ENCODE results near the gene PRPSAP1.
A peak's percentile ranks its signal among the peaks of the same experiment; 100 is the strongest.

PRPSAP1 gene, protein sequence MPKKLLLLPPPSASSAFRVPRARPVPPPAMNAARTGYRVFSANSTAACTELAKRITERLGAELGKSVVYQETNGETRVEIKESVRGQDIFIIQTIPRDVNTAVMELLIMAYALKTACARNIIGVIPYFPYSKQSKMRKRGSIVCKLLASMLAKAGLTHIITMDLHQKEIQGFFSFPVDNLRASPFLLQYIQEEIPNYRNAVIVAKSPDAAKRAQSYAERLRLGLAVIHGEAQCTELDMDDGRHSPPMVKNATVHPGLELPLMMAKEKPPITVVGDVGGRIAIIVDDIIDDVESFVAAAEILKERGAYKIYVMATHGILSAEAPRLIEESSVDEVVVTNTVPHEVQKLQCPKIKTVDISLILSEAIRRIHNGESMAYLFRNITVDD

DNA sequence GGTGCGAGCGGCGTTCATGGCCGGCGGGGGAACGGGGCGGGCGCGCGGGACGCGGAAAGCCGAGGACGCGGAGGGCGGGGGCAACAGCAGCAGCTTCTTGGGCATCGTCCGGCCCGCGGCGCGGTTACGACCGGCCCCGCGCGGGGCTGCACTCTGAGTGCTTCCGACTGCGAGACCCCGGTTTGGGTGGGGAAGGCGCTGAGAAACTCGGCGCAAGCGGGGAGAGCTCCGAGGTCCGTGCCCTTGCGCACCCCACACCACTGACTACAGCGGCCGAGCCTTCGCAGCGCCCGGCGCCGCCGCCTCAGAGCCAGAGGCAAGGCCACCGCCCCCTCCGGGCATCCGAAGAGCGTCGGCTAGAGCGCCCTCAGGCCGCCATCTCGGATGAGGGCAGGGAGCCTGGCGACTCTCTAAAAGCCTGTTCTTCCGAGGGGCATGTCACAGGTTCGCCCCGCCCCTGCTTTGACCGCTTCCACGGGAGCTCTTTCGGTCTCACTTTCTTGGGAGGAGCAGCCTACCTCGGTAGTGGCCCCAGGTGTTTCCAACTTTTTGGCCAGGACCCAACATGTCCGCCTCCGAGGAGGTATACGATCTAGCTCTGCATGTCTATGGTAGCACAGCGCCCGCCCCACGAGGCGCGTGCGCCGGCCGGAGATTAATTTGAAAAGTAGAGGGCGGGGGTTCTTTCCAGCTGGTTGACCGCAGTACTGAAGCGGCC is at the start of gene PRPSAP1:
Gene PRPSAP1 (minus strand): TSS at position 318 of the 718 bp plus-strand sequence. CDS start 213 bp downstream, at position 105.
- peak within 1 kb of the TSS; percentile 86 for H3K9ac ChIP-seq (ENCODE audit: low read length)
- H3K4me1 ChIP-seq (ENCODE audit: low read length), result 0 out of 2 replicates have a peak, but pooled peaks cover 5% of the 10 kb centered on the region
- H4K20me1 ChIP-seq (ENCODE audit: insufficient read depth, low read length), result no peaks in the 10 kb centered on the region
- H3K4me2 ChIP-seq (ENCODE audit: low read depth, low read length), result peak within 1 kb of the TSS; percentile 81
- no peaks in the 10 kb centered on the region for H3K27me3 ChIP-seq (replicated peaks; ENCODE audit: insufficient read depth, low read length)
- H3K9me3 ChIP-seq (replicated peaks; ENCODE audit: insufficient read depth, low read length), result no peaks in the 10 kb centered on the region
- H3K79me2 ChIP-seq (ENCODE audit: low read length), result peaks cover 35% of the 10 kb centered on the region
- TF ChIP-seq EZH2 (optimal IDR thresholded peaks at IDR 0.05; ENCODE audit: low read depth, low read length) (no peak), EZH2phosphoT487 (IDR thresholded peaks at IDR 0.05; ENCODE audit: low read length) (no peak)
- TF ChIP-seq, protein P1, sequence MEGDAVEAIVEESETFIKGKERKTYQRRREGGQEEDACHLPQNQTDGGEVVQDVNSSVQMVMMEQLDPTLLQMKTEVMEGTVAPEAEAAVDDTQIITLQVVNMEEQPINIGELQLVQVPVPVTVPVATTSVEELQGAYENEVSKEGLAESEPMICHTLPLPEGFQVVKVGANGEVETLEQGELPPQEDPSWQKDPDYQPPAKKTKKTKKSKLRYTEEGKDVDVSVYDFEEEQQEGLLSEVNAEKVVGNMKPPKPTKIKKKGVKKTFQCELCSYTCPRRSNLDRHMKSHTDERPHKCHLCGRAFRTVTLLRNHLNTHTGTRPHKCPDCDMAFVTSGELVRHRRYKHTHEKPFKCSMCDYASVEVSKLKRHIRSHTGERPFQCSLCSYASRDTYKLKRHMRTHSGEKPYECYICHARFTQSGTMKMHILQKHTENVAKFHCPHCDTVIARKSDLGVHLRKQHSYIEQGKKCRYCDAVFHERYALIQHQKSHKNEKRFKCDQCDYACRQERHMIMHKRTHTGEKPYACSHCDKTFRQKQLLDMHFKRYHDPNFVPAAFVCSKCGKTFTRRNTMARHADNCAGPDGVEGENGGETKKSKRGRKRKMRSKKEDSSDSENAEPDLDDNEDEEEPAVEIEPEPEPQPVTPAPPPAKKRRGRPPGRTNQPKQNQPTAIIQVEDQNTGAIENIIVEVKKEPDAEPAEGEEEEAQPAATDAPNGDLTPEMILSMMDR (IDR thresholded peaks at IDR 0.05; ENCODE audit: low read length), result no peak
- DNase-seq, result peak; percentile 95
- H3K9me2 ChIP-seq (replicated peaks; ENCODE audit: insufficient read depth, low read length), result no peaks in the 10 kb centered on the region
- H3K4me3 ChIP-seq (ENCODE audit: low read length), result peak within 1 kb of the TSS; percentile 93
- 0 out of 2 replicates have a peak, but pooled peaks cover 7% of the 10 kb centered on the region for H3F3A ChIP-seq (ENCODE audit: insufficient read depth, low read length)
- no peaks in the 10 kb centered on the region for H3K36me3 ChIP-seq (replicated peaks; ENCODE audit: insufficient read depth, low read length)
- H2AFZ ChIP-seq (ENCODE audit: low read length), result peak within 1 kb of the TSS; percentile 74
- H3K27ac ChIP-seq (ENCODE audit: low read length), result peak within 1 kb of the TSS; percentile 94

DNA sequence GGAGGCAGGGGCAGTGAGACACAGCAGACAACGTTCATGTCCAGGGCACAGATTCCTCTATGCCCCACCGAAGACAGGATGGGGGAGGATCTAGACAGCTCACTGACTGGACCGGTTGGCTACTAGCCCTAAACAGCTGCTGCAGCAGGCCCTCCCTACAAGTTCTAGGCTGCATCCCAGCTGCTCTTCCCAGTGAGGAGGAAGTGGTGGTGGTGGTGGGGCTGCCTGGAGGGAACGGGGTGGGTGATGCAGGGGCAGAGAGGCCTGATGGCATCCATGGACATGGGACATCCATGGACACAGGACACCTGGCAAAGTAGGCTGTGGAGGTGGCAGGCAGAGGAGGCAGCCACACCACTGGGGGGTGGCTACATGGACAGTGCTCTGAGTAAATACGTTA is 49.0 kb upstream of the PRPSAP1 start:
- no peaks in the 10 kb centered on the region for H3K27me3 ChIP-seq (replicated peaks; ENCODE audit: insufficient read depth, low read length)
- DNase-seq, result no peak
- H3K4me1 ChIP-seq (ENCODE audit: low read length), result no peaks in the 10 kb centered on the region
- no peaks in the 10 kb centered on the region for H4K20me1 ChIP-seq (ENCODE audit: insufficient read depth, low read length)
- no peaks in the 10 kb centered on the region for H3F3A ChIP-seq (ENCODE audit: insufficient read depth, low read length)
- 0 out of 2 replicates have a peak, but pooled peaks cover 3% of the 10 kb centered on the region for H3K36me3 ChIP-seq (replicated peaks; ENCODE audit: insufficient read depth, low read length)
- no peak overlapping the region for H3K4me2 ChIP-seq (ENCODE audit: low read depth, low read length)
- H3K27ac ChIP-seq (ENCODE audit: low read length), result no peak overlapping the region
- H3K79me2 ChIP-seq (ENCODE audit: low read length), result peaks cover 25% of the 10 kb centered on the region
- no peak overlapping the region for H3K9ac ChIP-seq (ENCODE audit: low read length)
- no peak overlapping the region for H3K4me3 ChIP-seq (ENCODE audit: low read length)
- no peaks in the 10 kb centered on the region for H3K9me2 ChIP-seq (replicated peaks; ENCODE audit: insufficient read depth, low read length)
- no peak overlapping the region for H2AFZ ChIP-seq (ENCODE audit: low read length)
- no peaks in the 10 kb centered on the region for H3K9me3 ChIP-seq (replicated peaks; ENCODE audit: insufficient read depth, low read length)
- TF ChIP-seq, protein P1 (IDR thresholded peaks at IDR 0.05; ENCODE audit: low read length), result no peak
- TF ChIP-seq EZH2 (optimal IDR thresholded peaks at IDR 0.05; ENCODE audit: low read depth, low read length) (no peak), EZH2phosphoT487 (IDR thresholded peaks at IDR 0.05; ENCODE audit: low read length) (no peak)

DNA sequence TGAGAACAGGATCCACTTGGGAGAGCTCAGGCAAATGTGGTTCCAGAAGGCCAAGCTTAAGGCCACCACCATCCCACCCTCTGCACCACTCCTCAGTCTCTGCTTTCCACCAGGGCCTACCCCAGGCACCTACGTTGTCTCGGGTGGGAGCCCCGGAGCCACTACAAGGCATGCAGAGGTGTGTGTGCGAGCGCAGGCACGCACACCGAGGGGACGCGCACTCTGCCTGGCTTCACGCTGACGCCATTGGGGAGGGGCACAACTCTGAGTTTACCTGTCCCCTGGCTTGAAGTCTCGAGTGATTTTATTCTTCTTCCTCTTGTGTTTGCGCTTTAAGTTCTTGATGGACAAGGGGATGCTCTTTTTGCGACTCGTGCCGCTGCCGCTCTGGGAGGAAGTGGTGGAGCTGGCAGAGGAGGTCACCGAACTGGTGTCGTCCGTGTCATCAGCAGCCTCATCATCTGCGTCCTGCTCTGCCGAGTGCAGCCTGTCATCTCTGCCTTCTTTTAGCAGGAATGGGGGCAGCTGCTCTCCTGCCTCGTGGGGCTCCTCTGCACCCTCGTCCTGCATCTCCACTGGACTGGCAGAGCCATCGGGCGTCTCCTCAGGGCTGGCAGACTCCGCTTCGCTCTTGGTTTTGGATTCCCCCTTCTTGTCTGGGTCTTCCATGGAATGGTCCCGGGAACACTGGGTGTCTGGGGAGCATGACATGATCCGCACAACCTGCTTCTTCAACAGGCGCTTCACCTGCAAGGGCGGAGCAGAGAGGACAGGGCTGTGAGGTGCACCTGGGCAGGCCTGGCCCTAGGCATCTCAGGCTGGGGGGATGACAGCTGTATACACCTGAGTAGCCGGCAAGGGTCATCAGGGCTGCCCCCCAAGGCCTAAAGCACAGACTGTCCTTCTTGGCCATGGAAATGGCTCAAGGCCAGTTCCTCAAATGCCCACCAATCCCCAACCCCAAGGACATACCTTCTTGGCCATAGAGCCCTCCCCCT is 45.8 kb upstream of the PRPSAP1 start:
- Histone ChIP-seq H2AFZ (ENCODE audit: low read length) (no peak overlapping the region), H3F3A (ENCODE audit: insufficient read depth, low read length) (no peaks in the 10 kb centered on the region), H3K4me2 (ENCODE audit: low read depth, low read length) (no peak overlapping the region), H3K36me3 (replicated peaks; ENCODE audit: insufficient read depth, low read length) (peaks cover 3% of the 10 kb centered on the region; the same call in 1 of the 2 replicates), H3K4me1 (ENCODE audit: low read length) (no peaks in the 10 kb centered on the region), H3K27ac (ENCODE audit: low read length) (no peak overlapping the region), H3K9me2 (replicated peaks; ENCODE audit: insufficient read depth, low read length) (no peaks in the 10 kb centered on the region), H4K20me1 (ENCODE audit: insufficient read depth, low read length) (no peaks in the 10 kb centered on the region), H3K9me3 (replicated peaks; ENCODE audit: insufficient read depth, low read length) (no peaks in the 10 kb centered on the region), H3K79me2 (ENCODE audit: low read length) (0 out of 2 replicates have a peak, but pooled peaks cover 3% of the 10 kb centered on the region), H3K9ac (ENCODE audit: low read length) (no peak overlapping the region), H3K27me3 (replicated peaks; ENCODE audit: insufficient read depth, low read length) (no peaks in the 10 kb centered on the region), H3K4me3 (ENCODE audit: low read length) (no peak overlapping the region)
- DNase-seq, result no peak
- no peak for TF ChIP-seq EZH2phosphoT487 (IDR thresholded peaks at IDR 0.05; ENCODE audit: low read length)
- TF ChIP-seq, protein P1 (IDR thresholded peaks at IDR 0.05; ENCODE audit: low read length), result no peak
- TF ChIP-seq EZH2 (optimal IDR thresholded peaks at IDR 0.05; ENCODE audit: low read depth, low read length), result no peak

Measured in MM.1S (cell line).